Adrenal gland (tissue), 5 donors: ENCODE measurements around the gene GLB1L2.
"Not testable (repeated sequence)": the region's sequence is repeated elsewhere in the genome, so short reads cannot be mapped to it uniquely, and the experiment has no call there.

Experiments
- CTCF ChIP-seq, 6 experiments: fragments of 450-650 bp in 4 of 6; fragments of 200-600 bp in 2 of 6; sonication (generic) in 1 of 6; IDR thresholded peaks; 1 replicate in 5 of 6; 2 replicates in 1 of 6; pipeline versions ENCODE4 v1.5.1 to v1.8.0; 2016 to 2021; ENCODE audit warnings: antibody characterized with exemption in 6 of 6, mild to moderate bottlenecking in 2 of 6, moderate library complexity in 1 of 6
- POLR2A ChIP-seq, 2 donors: fragments of 450-650 bp; IDR thresholded peaks; one replicate each; pipeline ENCODE4 v1.6.1; 2017; ENCODE audit warnings: antibody characterized with exemption in 2 of 2, mild to moderate bottlenecking in 2 of 2, moderate library complexity in 1 of 2
- donor health status: DM: no; HTN: no; CAD: no.

GRCh38 chr11:134321373-134321772, 10.4 kb upstream of the GLB1L2 start:
- TF ChIP-seq POLR2A, CTCF (IDR thresholded peaks at IDR 0.05): not testable (repeated sequence)
